ENCODE results near the gene GJE1. TPM values are rescaled to one million over a fixed set of nuclear protein-coding genes. Genes with fewer than 3 reads are reported as not detected.
"Not testable (repeated sequence)": the region's sequence is repeated elsewhere in the genome, so short reads cannot be mapped to it uniquely, and the experiment has no call there.

The GJE1 gene
- total RNA-seq, 1 donor from 2014 or later = not detected

DNA sequence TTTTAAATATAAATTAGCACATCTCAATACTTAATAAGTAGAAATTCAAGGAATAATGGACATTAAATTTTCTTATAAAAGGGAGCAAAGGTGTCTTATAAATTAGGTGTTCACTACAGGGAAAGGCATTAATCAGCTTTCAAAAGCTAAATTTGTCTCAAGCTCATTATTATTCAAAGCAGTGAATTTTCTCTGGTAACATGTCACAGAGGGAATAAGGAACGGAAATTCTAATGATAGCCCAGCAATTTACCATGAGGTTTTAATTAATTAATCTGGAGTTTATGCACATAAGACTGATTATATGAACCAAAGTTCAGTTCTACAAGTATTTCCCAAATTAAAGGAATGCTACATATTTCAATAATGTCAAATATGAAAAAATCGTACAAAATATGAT lies 15.4 kb upstream of the GJE1 start:
- Mint-ChIP-seq H3K4me3 (no peak overlapping the region), H3K27ac (no peak overlapping the region), H3K9me3 (no peaks in the 10 kb centered on the region), H3K4me1 (ENCODE audit: unreplicated experiment) (no peaks in the 10 kb centered on the region), H3K36me3 (no peaks in the 10 kb centered on the region), H3K27me3 (peaks cover 6% of the 10 kb centered on the region)
- TF ChIP-seq, protein P1, sequence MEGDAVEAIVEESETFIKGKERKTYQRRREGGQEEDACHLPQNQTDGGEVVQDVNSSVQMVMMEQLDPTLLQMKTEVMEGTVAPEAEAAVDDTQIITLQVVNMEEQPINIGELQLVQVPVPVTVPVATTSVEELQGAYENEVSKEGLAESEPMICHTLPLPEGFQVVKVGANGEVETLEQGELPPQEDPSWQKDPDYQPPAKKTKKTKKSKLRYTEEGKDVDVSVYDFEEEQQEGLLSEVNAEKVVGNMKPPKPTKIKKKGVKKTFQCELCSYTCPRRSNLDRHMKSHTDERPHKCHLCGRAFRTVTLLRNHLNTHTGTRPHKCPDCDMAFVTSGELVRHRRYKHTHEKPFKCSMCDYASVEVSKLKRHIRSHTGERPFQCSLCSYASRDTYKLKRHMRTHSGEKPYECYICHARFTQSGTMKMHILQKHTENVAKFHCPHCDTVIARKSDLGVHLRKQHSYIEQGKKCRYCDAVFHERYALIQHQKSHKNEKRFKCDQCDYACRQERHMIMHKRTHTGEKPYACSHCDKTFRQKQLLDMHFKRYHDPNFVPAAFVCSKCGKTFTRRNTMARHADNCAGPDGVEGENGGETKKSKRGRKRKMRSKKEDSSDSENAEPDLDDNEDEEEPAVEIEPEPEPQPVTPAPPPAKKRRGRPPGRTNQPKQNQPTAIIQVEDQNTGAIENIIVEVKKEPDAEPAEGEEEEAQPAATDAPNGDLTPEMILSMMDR (conservative IDR thresholded peaks at IDR 0.05) = no peak
- DNase-seq (ENCODE audit: extremely low spot score, unreplicated experiment) = no peak

DNA sequence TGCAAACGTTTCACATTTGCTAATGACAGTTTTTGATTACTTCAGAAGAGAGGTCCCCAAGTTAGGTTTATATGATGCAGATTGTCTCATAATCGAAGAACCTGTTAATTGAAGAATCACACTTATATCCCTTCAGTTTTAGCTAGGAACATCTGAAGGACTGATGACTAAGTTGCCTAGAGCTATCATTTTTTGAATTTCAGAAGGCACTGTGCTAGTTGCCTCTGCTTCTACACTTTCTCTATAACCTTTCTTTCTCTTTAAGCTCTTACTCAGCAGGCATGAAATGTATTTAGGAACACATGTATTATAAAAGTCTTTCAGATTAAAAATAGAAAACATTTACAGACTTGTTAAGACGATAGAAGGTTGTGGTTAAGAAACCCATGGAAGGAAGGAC lies 14.4 kb upstream of the GJE1 start:
- Mint-ChIP-seq H3K27ac (no peak overlapping the region), H3K36me3 (no peaks in the 10 kb centered on the region), H3K4me3 (no peak overlapping the region), H3K4me1 (ENCODE audit: unreplicated experiment) (no peaks in the 10 kb centered on the region), H3K9me3 (no peaks in the 10 kb centered on the region), H3K27me3 (peaks cover 6% of the 10 kb centered on the region)
- TF ChIP-seq, protein P1 (conservative IDR thresholded peaks at IDR 0.05) = no peak
- no peak for DNase-seq (ENCODE audit: extremely low spot score, unreplicated experiment)

DNA sequence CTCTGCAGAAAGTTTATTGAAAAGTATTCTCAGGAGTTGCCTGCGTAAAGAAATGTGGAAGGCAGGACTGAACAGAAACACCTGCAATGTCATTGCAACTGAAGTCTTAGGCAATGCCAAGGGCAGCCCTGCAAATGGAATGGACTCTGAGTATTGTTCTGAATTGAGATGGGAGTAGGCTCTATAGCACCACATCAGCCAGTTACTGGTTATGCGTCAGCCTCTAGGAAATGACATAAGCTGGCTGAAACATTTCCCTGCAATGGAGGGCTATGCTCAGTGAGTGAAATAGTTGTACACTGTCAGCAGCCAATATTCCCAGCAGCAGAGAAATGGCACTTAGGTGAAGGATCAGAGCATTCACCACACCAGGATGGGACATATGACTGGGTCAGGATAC lies 13.8 kb upstream of the GJE1 start:
- TF ChIP-seq, protein P1 (conservative IDR thresholded peaks at IDR 0.05) = no peak
- Mint-ChIP-seq H3K9me3 (no peaks in the 10 kb centered on the region), H3K36me3 (no peaks in the 10 kb centered on the region), H3K27me3 (peaks cover 6% of the 10 kb centered on the region), H3K27ac (no peak overlapping the region), H3K4me3 (no peak overlapping the region), H3K4me1 (ENCODE audit: unreplicated experiment) (no peaks in the 10 kb centered on the region)
- no peak for DNase-seq (ENCODE audit: extremely low spot score, unreplicated experiment)

DNA sequence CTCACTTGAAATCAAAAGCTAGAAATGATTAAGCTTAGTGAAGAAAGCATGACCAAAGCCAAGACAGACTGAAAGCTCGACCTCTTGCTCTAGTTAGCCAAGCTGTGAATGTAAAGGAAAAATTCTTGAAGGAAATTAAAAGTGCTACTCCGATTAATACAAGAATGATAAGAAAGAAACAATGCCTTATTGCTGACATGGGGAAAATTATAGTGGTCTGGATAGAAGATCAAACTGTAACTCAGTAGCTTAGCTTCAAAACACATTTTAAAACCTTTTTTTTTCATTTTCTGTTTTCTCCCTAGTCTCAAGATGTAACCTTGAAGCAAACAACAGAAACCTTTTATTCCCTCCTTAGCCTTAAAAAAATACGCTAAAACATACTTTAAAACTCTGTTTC lies 11.4 kb upstream of the GJE1 start:
- TF ChIP-seq, protein P1 (conservative IDR thresholded peaks at IDR 0.05) = no peak
- no peak overlapping the region for H3K4me3 Mint-ChIP-seq
- H3K27ac Mint-ChIP-seq = no peak overlapping the region
- no peaks in the 10 kb centered on the region for H3K9me3 Mint-ChIP-seq
- DNase-seq (ENCODE audit: extremely low spot score, unreplicated experiment) = no peak
- H3K4me1 Mint-ChIP-seq (ENCODE audit: unreplicated experiment) = no peaks in the 10 kb centered on the region
- H3K27me3 Mint-ChIP-seq = peaks cover 6% of the 10 kb centered on the region
- no peaks in the 10 kb centered on the region for H3K36me3 Mint-ChIP-seq

DNA sequence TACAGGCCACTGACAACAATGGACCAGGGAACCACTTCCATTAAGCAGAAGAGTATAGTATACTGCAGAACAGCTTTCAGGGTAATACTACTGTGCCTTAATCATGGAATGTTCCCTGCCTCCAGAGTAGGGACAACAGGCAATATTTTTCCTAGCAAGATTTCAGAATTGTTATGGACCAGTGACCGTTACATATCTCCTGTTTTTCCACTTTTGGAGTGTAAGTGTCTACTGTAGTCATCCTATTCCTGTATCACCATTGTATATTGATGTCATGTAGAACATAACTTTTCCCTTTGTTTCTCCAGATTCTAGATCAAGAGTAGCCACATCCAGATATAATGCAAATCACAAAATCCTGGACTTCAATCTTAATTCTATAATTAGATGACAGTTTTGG lies 1.9 kb upstream of the GJE1 start:
- no peak for DNase-seq (ENCODE audit: extremely low spot score, unreplicated experiment)
- no peaks in the 10 kb centered on the region for H3K4me1 Mint-ChIP-seq (ENCODE audit: unreplicated experiment)
- no peaks in the 10 kb centered on the region for H3K36me3 Mint-ChIP-seq
- H3K27me3 Mint-ChIP-seq = peaks cover 3% of the 10 kb centered on the region
- H3K4me3 Mint-ChIP-seq = no peak overlapping the region
- TF ChIP-seq, protein P1 (conservative IDR thresholded peaks at IDR 0.05) = no peak
- H3K9me3 Mint-ChIP-seq = no peaks in the 10 kb centered on the region
- H3K27ac Mint-ChIP-seq = no peak overlapping the region

DNA sequence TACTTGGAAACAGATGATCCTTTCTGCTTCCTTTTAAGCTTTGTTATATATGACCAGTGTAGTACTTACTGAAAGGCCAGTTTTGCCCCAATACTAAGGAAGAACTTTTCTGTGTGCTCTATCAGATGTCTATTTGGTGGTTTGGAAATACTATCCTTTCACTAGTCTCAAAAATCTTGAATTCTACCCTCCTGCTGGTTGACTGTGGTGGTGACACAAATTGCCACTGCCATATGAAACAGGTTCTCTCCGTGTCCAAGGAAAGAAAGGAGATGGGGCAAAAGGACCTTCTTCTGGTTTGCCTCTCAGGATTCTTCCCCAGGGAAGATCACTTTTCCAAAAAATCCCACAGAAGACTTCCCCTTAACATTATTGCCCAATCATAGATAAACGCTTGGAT lies 6.2 kb downstream of the GJE1 start:
- H3K4me1 Mint-ChIP-seq (ENCODE audit: unreplicated experiment) = no peaks in the 10 kb centered on the region
- no peaks in the 10 kb centered on the region for H3K9me3 Mint-ChIP-seq
- H3K36me3 Mint-ChIP-seq = no peaks in the 10 kb centered on the region
- no peak for DNase-seq (ENCODE audit: extremely low spot score, unreplicated experiment)
- TF ChIP-seq, protein P1 (conservative IDR thresholded peaks at IDR 0.05) = peak; percentile 34
- H3K27me3 Mint-ChIP-seq = peaks cover 3% of the 10 kb centered on the region
- H3K4me3 Mint-ChIP-seq = no peak overlapping the region
- H3K27ac Mint-ChIP-seq = no peak overlapping the region

DNA sequence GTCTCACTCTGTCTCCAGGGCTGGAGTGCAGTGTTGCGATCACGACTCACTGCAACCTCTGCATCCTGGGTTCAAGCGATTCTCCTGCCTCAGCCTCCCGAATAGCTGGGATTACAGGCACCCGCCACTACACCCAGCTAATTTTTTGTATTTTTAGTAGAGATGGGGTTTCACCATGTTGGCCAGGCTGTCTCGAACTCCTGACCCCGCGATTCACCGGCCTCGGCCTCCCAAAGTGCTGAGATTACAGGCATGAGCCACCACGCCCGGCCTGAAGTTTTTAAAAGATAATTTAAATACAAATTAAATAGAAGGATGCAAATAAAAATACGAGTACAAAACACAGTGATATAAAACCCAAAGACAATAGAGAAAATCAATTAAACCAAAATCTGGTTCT lies 8.8 kb downstream of the GJE1 start:
- not testable (repeated sequence) for H3K4me1 Mint-ChIP-seq (ENCODE audit: unreplicated experiment); H3K4me3 Mint-ChIP-seq; H3K27ac Mint-ChIP-seq; DNase-seq (ENCODE audit: extremely low spot score, unreplicated experiment); H3K36me3 Mint-ChIP-seq; H3K9me3 Mint-ChIP-seq; H3K27me3 Mint-ChIP-seq
